Heart left ventricle (tissue), 16 donors: Measurements from ENCODE around the gene CD164L2. TPM values are rescaled to one million over a fixed set of nuclear protein-coding genes. Genes with fewer than 3 reads are reported as not detected.

Experiments
- ATAC-seq, 4 donors: fragments of 200-7000 bp; cut with Tn5 transposase; one replicate each; pipeline ENCODE4 v1.9.1; 2020 to 2022; ENCODE audit warnings: moderate library complexity in 4 of 4, mild to moderate bottlenecking in 3 of 4, moderate number of reproducible peaks in 1 of 4
- DNase-seq, 5 donors: peaks; one replicate each; pipeline ENCODE4 v3.0.0-alpha.2; 2020
- H3K27ac ChIP-seq, 12 donors: fragments of 200-600 bp; sonication (generic) in 4 of 12; one replicate each; pipeline versions ENCODE4 v1.5.0 to v1.8.0; 2016 to 2022; ENCODE audit warnings: mild to moderate bottlenecking in 2 of 12
- H3K27me3 ChIP-seq, 9 donors: fragments of 200-600 bp; sonication (generic) in 2 of 9; one replicate each; pipeline versions ENCODE4 v1.5.1 to v1.8.0; 2016 to 2022; ENCODE audit warnings: mild to moderate bottlenecking in 3 of 9
- H3K36me3 ChIP-seq, 9 donors: fragments of 200-600 bp; sonication (generic) in 2 of 9; one replicate each; pipeline versions ENCODE4 v1.5.0 to v1.8.0; 2018 to 2022; ENCODE audit warnings: mild to moderate bottlenecking in 2 of 9
- H3K4me1 ChIP-seq, 12 donors: fragments of 200-600 bp; sonication (generic) in 4 of 12; one replicate each; pipeline versions ENCODE4 v1.5.0 to v1.8.0; 2016 to 2022; ENCODE audit warnings: mild to moderate bottlenecking in 3 of 12
- H3K4me3 ChIP-seq, 12 donors: fragments of 200-600 bp; sonication (generic) in 4 of 12; one replicate each; pipeline versions ENCODE4 v1.5.0 to v1.8.0; 2017 to 2022; ENCODE audit warnings: mild to moderate bottlenecking in 9 of 12, moderate library complexity in 4 of 12
- H3K9me3 ChIP-seq, 12 donors: fragments of 200-600 bp; sonication (generic) in 4 of 12; one replicate each; pipeline versions ENCODE4 v1.5.0 to v1.8.0; 2016 to 2022; ENCODE audit warnings: mild to moderate bottlenecking in 1 of 12
- POLR2A ChIP-seq, 2 donors: fragments of 450-650 bp; IDR thresholded peaks; one replicate each; pipeline ENCODE4 v1.6.1; 2017; ENCODE audit warnings: antibody characterized with exemption in 2 of 2, mild to moderate bottlenecking in 2 of 2, moderate library complexity in 2 of 2
- WGBS, 4 donors: extraction: QIAGEN DNeasy Blood & Tissue Kit in 2 of 4; methylation state at CpG; one replicate each; pipeline versions ENCODE4 v1.1.5 to v1.1.7; 2013 to 2018; 5-methylcytosine and 5-hydroxymethylcytosine counted together
- intact Hi-C, 10 donors: fragments of 100-400 bp; cut with DNase I; formaldehyde crosslinking; loops; one replicate each; pipeline versions ENCODE4 v1.11.1 to v1.14.2; 2022
- polyA plus RNA-seq, 2 donors: library from polyadenylated mRNA; stranded (reverse); fragments of 200-250 nt; gene quantifications; one replicate each; pipeline ENCODE4 v1.2.3, GENCODE V29; 2013
- total RNA-seq, 9 donors: library from RNA; depleted of rRNA in 2 of 9; stranded (reverse); fragments of >200 nt in 2 of 9; fragmentation: NEBNext Ultra II Directional in 3 of 9; extraction: Animal tissue kit (Norgen Biotek cat#: 25700) in 3 of 9; gene quantifications; one replicate each; pipeline versions ENCODE4 v1.1.0 to v1.2.4, GENCODE V29; 2016 to 2023
- TF ChIP-seq, protein P1 (sequence below), 12 donors: fragments of 200-600 bp; sonication (generic) in 4 of 12; IDR thresholded peaks; one replicate each; pipeline versions ENCODE4 v1.5.0 to v1.8.0; 2018 to 2022; ENCODE audit warnings: antibody characterized with exemption in 12 of 12, mild to moderate bottlenecking in 5 of 12
- donor health status: ischemic (EF 13 %, LVEDD 7.1; RV severe dilation, severe dysfunction).
- donor health status: healthy with polysubstance abuse.
- donor health status: DM: no; HTN: yes; CAD: no.
- donor health status: DM: no; HTN: no; CAD: no.
- donor health status: ischemic (EF 25% LVEDD 6.9; RV normal size, moderate dysfunction).
- donor health status: ischemic (EF 25% LVEDD 5.7; RV mildly dilated, moderate dysfunction).
- donor health status: healthy.
- donor health status: DM: yes; HTN: yes; CAD: no.
- donor health status: ischemic (EF 35%, LVEDD 5.7; RV mildly dilated, moderate dysfunction).
- donor health status: nonischemic (EF 11% LVEDD 7.7; RV severe dilation, severe dysfunction).
- donor health status: DM: yes; HTN: yes; CAD: no.
- donor health status: PGD.
- donor health status: ischemic (EF 29% LVEDD 5.4; RV normal size, mild dysfunction).
- donor health status: nonischemic (EF 23%, LVEDD 6.1; RV moderate dilation, normal function).

The CD164L2 gene
- total and polyA plus RNA-seq, 11 donors, result not detected

DNA sequence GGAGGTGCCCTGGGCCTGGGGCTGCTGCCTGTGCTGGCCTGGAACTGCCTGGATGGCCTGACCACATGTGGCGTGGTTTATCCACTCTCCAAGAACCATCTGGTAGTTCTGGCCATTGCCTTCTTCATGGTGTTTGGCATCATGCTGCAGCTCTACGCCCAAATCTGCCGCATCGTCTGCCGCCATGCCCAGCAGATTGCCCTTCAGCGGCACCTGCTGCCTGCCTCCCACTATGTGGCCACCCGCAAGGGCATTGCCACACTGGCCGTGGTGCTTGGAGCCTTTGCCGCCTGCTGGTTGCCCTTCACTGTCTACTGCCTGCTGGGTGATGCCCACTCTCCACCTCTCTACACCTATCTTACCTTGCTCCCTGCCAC, 11.1 kb upstream of the CD164L2 start:
- WGBS, 4 donors, result 94 to 98% (median 97%) methylated on average over 9 of the region's 9 CpGs
- ATAC-seq, result no peak

DNA sequence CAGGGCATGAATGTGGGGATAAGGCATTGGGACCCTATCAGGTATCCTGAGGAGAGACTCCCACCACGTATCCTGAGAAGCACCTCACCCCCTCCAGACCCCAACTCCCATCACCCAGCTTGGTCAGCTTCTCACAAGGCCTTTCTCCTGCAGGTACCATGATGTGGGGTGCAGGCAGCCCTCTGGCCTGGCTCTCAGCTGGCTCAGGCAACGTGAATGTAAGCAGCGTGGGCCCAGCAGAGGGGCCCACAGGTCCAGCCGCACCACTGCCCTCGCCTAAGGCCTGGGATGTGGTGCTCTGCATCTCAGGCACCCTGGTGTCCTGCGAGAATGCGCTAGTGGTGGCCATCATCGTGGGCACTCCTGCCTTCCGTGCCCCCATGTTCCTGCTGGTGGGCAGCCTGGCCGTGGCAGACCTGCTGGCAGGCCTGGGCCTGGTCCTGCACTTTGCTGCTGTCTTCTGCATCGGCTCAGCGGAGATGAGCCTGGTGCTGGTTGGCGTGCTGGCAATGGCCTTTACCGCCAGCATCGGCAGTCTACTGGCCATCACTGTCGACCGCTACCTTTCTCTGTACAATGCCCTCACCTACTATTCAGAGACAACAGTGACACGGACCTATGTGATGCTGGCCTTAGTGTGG, 10.6 kb upstream of the CD164L2 start:
- H3K27ac ChIP-seq, result no peak overlapping the region
- no peak overlapping the region for H3K4me3 ChIP-seq
- no peak for TF ChIP-seq POLR2A (IDR thresholded peaks at IDR 0.05)
- TF ChIP-seq, protein P1, sequence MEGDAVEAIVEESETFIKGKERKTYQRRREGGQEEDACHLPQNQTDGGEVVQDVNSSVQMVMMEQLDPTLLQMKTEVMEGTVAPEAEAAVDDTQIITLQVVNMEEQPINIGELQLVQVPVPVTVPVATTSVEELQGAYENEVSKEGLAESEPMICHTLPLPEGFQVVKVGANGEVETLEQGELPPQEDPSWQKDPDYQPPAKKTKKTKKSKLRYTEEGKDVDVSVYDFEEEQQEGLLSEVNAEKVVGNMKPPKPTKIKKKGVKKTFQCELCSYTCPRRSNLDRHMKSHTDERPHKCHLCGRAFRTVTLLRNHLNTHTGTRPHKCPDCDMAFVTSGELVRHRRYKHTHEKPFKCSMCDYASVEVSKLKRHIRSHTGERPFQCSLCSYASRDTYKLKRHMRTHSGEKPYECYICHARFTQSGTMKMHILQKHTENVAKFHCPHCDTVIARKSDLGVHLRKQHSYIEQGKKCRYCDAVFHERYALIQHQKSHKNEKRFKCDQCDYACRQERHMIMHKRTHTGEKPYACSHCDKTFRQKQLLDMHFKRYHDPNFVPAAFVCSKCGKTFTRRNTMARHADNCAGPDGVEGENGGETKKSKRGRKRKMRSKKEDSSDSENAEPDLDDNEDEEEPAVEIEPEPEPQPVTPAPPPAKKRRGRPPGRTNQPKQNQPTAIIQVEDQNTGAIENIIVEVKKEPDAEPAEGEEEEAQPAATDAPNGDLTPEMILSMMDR (IDR thresholded peaks at IDR 0.05), result no peak
- no peaks in the 10 kb centered on the region for H3K9me3 ChIP-seq
- H3K27me3 ChIP-seq, result no peaks in the 10 kb centered on the region
- 95 to 97% (median 96%) methylated on average over 12 to 18 of the region's 18 CpGs for WGBS, 4 donors
- no peak for ATAC-seq
- H3K4me1 ChIP-seq, result peaks cover 7 to 56% (median 32%) of the 10 kb centered on the region in 12 donors
- intact Hi-C loops, result loop anchor here (1.0 to 10.0 kb wide), 14 partner anchors 29 to 349 kb away; no protein-coding TSS in a partner anchor
- H3K36me3 ChIP-seq, result no peaks in the 10 kb centered on the region
- no peak for DNase-seq

More for the DNA sequence above, 11.1 kb upstream of the CD164L2 start:
- TF ChIP-seq, protein P1 (IDR thresholded peaks at IDR 0.05), result no peak
- no peak for TF ChIP-seq POLR2A (IDR thresholded peaks at IDR 0.05)
- H3K36me3 ChIP-seq, result no peaks in the 10 kb centered on the region
- peaks cover 7 to 60% (median 37%) of the 10 kb centered on the region in 12 donors for H3K4me1 ChIP-seq
- no peaks in the 10 kb centered on the region for H3K27me3 ChIP-seq
- H3K4me3 ChIP-seq, result no peak overlapping the region
- DNase-seq, result no peak
- H3K27ac ChIP-seq, result no peak overlapping the region
- intact Hi-C loops, result loop anchor here (1.0 to 10.0 kb wide), 13 partner anchors 37 to 349 kb away; no protein-coding TSS in a partner anchor
- H3K9me3 ChIP-seq, result no peaks in the 10 kb centered on the region

DNA sequence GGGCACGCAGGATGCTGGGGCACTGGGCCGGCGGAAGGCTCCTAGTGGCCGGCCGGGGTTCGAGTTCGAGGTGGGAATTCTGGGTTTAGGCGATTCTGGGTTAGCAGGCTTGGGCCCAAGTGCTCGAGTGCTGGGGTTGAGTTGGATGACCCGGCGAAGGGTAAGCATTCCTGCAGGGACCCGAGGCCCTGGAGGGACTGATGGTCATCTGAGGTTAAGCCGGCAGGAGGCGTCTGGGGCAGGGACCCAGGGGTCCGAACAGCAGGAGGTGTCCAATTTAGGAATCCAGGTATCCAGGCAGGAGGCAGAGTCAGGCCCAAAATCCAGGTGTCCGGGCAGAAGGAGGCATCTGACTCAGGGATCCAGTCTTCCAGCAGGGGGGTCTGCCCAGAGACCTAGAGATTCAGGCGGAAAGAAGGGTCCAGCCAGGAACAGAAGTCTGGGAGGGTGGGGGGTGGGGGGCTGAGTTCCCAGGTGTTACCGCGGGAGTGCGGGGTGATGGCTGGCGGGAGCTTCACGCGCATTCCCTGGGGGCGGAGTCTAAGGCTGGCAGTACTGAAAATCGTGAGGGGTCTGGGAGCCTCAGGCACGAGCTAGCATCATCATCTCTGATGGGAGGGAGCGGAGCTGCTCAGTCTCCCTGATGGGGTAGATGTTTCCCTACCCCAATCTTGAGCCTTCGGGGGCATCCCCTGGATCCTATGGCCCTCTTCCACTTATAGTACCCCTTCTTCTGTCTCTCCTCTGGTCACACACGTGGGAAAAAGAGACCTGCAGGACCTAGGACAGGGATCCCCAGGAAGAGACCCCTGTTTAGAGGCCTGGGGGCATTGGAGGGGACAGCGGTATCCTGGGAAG, 9.9 kb upstream of the CD164L2 start:
- ATAC-seq, result no peak
- H3K4me3 ChIP-seq, result peak overlapping the region; percentile 32 to 78 (median 58)
- peak overlapping the region in 11 of 12 donors; percentile 51 to 83 (median 71) for H3K27ac ChIP-seq
- H3K27me3 ChIP-seq, result no peaks in the 10 kb centered on the region
- H3K9me3 ChIP-seq, result no peaks in the 10 kb centered on the region
- H3K36me3 ChIP-seq, result no peaks in the 10 kb centered on the region
- intact Hi-C loops, result loop anchor here in 9 of 10 donors (2.0 to 10.0 kb wide), 10 partner anchors 28 to 348 kb away; no protein-coding TSS in a partner anchor
- H3K4me1 ChIP-seq, result peaks cover 7 to 58% (median 31%) of the 10 kb centered on the region in 12 donors
- no peak for DNase-seq
- TF ChIP-seq POLR2A (IDR thresholded peaks at IDR 0.05), result no peak
- TF ChIP-seq, protein P1 (IDR thresholded peaks at IDR 0.05), result no peak
- 41 to 70% (median 46%) methylated on average over 17 to 30 of the region's 30 CpGs for WGBS, 4 donors
